Left colon (tissue), 2 donors: Measurements from ENCODE around the gene ACOXL. TPM values are rescaled to one million over a fixed set of nuclear protein-coding genes. Genes with fewer than 3 reads are reported as not detected.

Source experiments
- ATAC-seq: fragments of 200-7000 bp; cut with Tn5 transposase; one replicate; pipeline ENCODE4 v1.9.1; 2020; ENCODE audit warnings: mild to moderate bottlenecking, moderate library complexity
- DNase-seq, 2 donors: peaks; one replicate each; pipeline ENCODE4 v3.0.0-alpha.2; 2020
- intact Hi-C, 2 donors: fragments of 100-400 bp; cut with DNase I in 1 of 2; cut with micrococcal nuclease in 1 of 2; formaldehyde crosslinking; loops; one replicate each; pipeline versions ENCODE4 v1.11.2 to v1.14.0; 2022; cut with DNase I, micrococcal nuclease
- total RNA-seq, 2 donors: library from RNA; stranded (reverse); fragmentation: NEBNext Ultra II Directional; extraction: Animal tissue kit (Norgen Biotek cat#: 25700); gene quantifications; one replicate each; pipeline ENCODE4 v1.2.1, GENCODE V29; 2021
- donor health status: DM: no; HTN: no; CAD: no.
- donor health status: DM: yes; HTN: yes; CAD: no.

Gene ACOXL
- total RNA-seq, 2 donors from 2014 or later = 0.42 to 0.82 TPM

- intact Hi-C loops = no loop called here
- DNase-seq (no peak), ATAC-seq (peak; percentile 84)
These were observed 15.3 kb upstream of the ACOXL start for GRCh38 chr2:110716959-110717645.

DNA sequence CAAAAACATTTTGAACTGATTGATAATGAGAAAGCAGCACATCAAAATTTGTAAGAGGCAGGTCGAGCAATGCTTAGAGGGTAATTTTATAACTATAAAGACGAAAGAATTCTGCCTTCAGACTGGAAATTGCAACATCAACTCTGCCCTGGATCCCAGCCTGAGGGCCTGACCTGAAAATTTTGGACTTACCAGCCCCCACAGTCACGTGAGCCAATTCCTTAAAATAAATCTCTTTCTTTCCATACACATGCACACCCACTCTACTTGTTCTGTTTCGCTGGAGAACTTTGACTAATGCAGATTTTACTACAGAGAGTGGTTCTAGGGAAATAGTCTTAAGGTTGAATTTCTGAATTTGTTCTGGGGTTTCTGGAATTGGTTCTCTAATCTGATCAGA lies 14.6 kb upstream of the ACOXL start:
- intact Hi-C loops = no loop called here
- DNase-seq (no peak), ATAC-seq (no peak)

DNA sequence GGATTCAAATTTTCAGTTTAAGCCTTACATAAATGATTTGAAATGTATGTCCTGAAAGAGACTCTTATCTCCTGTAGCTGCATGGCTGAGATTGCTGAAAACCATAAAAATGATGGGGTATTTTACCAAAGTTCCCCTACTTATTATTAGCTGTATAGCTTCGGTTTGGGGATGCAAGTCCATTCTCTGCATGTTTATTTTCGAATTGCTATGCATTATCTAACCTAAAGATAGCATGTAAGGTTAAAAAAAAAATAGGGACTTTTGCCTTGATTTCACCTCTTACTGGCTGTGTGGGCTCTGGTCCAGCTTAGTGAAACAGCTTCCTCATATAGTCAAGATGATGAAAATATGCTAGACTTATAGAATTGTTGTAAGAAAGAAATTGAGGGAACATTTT lies 14.0 kb upstream of the ACOXL start:
- DNase-seq (no peak), ATAC-seq (no peak)
- intact Hi-C loops = no loop called here

GRCh38 chr2:110718990-110719389 lies 13.4 kb upstream of the ACOXL start:
- intact Hi-C loops = no loop called here
- DNase-seq (no peak), ATAC-seq (no peak)

DNA sequence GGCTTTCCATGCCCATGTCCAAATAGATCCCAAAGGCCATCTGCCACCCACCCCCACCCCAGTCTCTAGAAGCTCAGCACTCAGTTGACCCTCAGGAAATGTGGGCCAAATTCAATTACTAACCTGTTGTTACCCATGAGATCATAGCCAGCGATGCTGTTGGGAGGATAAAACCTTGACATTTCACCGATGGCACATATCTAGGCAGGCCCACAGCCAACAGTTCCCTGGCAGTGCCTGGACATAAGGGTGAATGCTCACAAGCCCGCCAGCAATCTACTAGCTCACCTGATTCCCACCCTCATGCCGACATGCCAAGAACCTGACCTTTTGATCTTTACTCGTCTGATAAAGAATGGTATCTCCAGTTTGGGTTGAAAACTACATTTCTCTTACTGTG lies 11.8 kb upstream of the ACOXL start:
- DNase-seq (no peak), ATAC-seq (no peak)
- intact Hi-C loops = no loop called here

DNA sequence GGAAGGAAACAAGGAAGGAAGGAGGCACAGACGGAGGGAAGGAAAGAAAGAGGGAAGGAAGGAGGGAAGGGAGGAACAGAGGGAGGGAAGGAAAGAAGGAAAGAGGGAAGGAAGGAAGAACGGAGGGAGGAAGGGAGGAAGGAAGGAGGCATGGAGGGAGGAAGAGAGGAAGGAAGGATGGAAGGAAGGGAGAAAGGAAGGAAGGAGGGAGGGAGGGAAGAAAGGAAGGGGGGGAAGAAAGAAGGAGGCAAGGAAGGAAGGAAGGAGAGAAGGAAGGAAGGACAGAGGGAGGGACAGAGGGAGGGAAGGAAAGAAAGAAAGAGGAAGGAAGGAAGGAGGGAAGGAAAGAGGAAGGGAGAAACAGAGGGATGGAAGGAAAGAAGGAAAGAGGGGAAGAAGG lies 7.6 kb upstream of the ACOXL start:
- ATAC-seq = no peak
- intact Hi-C loops = no loop called here
- DNase-seq = no peak

- no peak for DNase-seq
- no peak for ATAC-seq
- intact Hi-C loops = no loop called here
These were observed 7.0 kb upstream of the ACOXL start for GRCh38 chr2:110725370-110725769.

- DNase-seq (no peak), ATAC-seq (no peak)
- intact Hi-C loops = no loop called here
These were observed 6.5 kb upstream of the ACOXL start for GRCh38 chr2:110725859-110726258.

DNA sequence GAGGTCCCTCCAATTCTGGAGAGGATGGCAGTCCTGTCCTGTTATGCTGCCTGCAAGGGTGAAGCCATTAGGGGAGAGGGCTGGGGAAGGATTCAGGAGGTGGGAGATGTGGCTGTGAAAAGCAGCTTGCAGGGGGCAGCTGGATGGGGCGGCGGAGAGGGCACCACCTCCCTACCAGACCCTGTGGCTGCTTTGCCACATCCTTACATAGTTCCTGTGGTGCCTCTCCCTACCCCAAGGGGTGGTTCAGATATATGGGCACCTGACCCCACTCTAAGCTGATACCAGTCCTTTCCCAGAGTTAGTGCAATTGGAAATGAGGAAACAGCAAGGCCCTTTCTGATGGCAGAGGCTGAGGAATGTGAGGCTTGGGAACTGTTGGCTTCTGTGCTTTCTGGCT lies 6.1 kb upstream of the ACOXL start:
- intact Hi-C loops = no loop called here
- DNase-seq = no peak
- ATAC-seq = no peak

- ATAC-seq = no peak
- DNase-seq = no peak
- intact Hi-C loops = no loop called here
These were observed 4.5 kb upstream of the ACOXL start for GRCh38 chr2:110727923-110728322.

GRCh38 chr2:110729106-110729505 lies 3.3 kb upstream of the ACOXL start:
- intact Hi-C loops = no loop called here
- no peak for DNase-seq
- no peak for ATAC-seq

DNA sequence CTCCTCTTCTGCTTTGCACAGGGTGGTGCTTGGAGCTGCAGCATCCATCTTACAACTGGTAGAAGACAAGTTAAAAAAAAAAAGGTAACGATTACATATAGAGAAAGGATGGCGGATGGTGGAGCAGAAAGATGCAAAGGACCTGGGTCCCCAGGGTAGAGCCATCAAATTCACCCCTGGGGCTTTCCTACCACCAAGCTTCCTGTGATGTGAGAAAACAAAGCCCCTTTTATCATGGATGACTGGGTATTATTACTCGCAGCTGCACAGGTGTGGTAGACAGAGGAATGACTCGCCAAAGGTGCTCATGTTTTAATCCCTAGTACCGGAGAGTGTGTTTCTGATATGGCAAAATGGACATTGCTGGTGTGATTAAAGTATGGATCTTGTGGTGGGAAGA lies 1.3 kb upstream of the ACOXL start:
- no peak for DNase-seq
- intact Hi-C loops = no loop called here
- no peak for ATAC-seq

- ATAC-seq (no peak), DNase-seq (no peak)
- intact Hi-C loops = no loop called here
These were observed 3.0 kb downstream of the ACOXL start for GRCh38 chr2:110735366-110735765.

GRCh38 chr2:110737783-110738182 lies 5.4 kb downstream of the ACOXL start:
- intact Hi-C loops = no loop called here
- ATAC-seq (no peak), DNase-seq (no peak)

GRCh38 chr2:110740747-110741349 lies 8.5 kb downstream of the ACOXL start:
- ATAC-seq = no peak
- DNase-seq = no peak
- intact Hi-C loops = no loop called here

GRCh38 chr2:110741491-110741980 lies 9.2 kb downstream of the ACOXL start:
- ATAC-seq (no peak), DNase-seq (no peak)
- intact Hi-C loops = no loop called here

DNA sequence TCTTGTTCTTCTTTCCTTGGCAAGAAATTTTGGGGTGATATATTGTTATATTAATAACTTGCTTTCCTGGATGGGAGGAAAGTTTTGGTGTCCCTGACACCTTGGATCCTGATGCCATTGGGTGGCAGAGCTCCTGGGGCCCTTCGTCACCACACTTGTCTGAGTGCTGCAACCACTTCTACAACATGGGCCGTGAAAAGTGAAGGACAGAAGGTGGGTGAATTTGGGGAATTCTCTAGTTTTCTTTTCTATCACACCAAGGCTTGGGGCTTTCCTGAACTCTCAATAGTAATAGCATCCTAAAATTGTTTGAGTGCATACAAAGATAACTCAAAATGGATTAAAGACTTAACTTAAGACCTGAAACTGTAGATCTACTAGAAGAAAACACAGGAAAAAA lies 10.0 kb downstream of the ACOXL start:
- ATAC-seq (no peak), DNase-seq (no peak)

DNA sequence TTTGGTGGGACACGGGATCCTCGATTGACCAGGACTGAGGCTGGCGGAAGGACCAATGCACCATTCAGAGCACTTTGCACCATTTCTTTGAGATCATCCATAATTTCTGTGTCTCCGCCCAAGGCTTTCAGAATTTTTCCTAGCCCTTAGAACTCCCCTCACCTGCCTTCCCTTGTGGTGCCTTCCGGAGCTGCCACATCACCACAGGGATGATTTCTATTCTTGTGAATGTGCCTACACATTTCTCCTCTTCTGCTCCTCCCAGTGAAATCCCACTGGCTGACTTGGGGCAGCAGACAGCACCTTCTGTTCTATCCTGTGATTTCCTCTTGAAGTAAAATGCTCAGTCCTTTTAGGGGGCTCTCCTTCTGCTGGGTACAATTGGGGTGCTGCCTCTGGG lies 11.2 kb downstream of the ACOXL start:
- DNase-seq (no peak), ATAC-seq (no peak)
- intact Hi-C loops = no loop called here

More for the DNA sequence above, 10.0 kb downstream of the ACOXL start:
- intact Hi-C loops = no loop called here

GRCh38 chr2:110744429-110744828 lies 12.1 kb downstream of the ACOXL start:
- intact Hi-C loops = no loop called here
- no peak for DNase-seq
- ATAC-seq = no peak

DNA sequence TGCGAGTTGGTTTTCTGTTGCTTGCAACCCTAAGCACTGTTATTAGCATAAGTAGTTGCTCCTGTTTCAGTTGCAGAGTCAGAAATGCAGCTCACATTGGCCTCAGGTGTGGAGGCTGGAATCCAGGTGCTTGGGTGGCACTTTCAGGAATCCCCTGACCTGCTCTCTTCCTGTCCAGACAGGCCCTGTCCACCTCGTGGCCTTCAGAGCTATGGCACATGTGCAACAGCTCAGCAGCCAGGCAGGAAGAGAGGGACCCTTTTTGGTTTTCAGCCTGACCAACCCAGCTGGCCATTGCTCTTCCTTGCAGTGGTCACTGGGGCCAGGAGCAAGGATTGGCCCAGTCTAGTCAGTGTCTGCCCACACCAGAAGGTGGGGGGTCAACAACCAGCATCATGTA lies 12.7 kb downstream of the ACOXL start:
- ATAC-seq = no peak
- intact Hi-C loops = no loop called here

More for the DNA sequence above, 12.7 kb downstream of the ACOXL start:
- no peak for DNase-seq
